KMS-11 (cell line): ENCODE data around the gene DTYMK.

Experiments
- H2AFZ ChIP-seq: fragments of 200-600 bp; sonication (generic); 2 replicates; pipeline ENCODE4 v1.6.1; 2016; ENCODE audit warnings: antibody characterized with exemption, mixed run types, low read depth
- H3K27ac ChIP-seq: fragments of 200-600 bp; sonication (generic); 2 replicates; pipeline ENCODE4 v1.6.1; 2016; ENCODE audit warnings: mild to moderate bottlenecking, mixed run types
- H3K27me3 ChIP-seq: fragments of 200-600 bp; sonication (generic); 2 replicates; pipeline ENCODE4 v1.6.1; 2017; ENCODE audit warnings: mild to moderate bottlenecking, low read depth, mixed run types, moderate library complexity; ENCODE audit not compliant: insufficient read depth
- H3K36me3 ChIP-seq: fragments of 200-600 bp; sonication (generic); 2 replicates; pipeline ENCODE4 v1.6.1; 2017; ENCODE audit warnings: mild to moderate bottlenecking, mixed run types; ENCODE audit not compliant: insufficient read depth
- H3K4me1 ChIP-seq: fragments of 200-600 bp; sonication (generic); 2 replicates; pipeline ENCODE4 v1.6.1; 2016; ENCODE audit warnings: mild to moderate bottlenecking, low read depth, mixed run types; ENCODE audit not compliant: poor library complexity, severe bottlenecking
- H3K4me2 ChIP-seq: fragments of 200-600 bp; sonication (generic); 2 replicates; pipeline ENCODE4 v1.7.0; 2016; ENCODE audit warnings: mild to moderate bottlenecking, mixed run types
- H3K4me3 ChIP-seq: fragments of 200-600 bp; sonication (generic); IDR thresholded peaks from 2 replicates; pipeline ENCODE4 v1.6.1; 2017; ENCODE audit warnings: low read depth, low read length, mixed read lengths; ENCODE audit not compliant: insufficient read depth
- H3K79me2 ChIP-seq: fragments of 200-600 bp; sonication (generic); 2 replicates; pipeline ENCODE4 v1.6.1; 2016; ENCODE audit warnings: low read depth, mixed run types; ENCODE audit not compliant: insufficient read depth
- H3K9ac ChIP-seq: fragments of 200-600 bp; sonication (generic); 2 replicates; pipeline ENCODE4 v1.6.1; 2016; ENCODE audit warnings: mild to moderate bottlenecking, mixed run types
- H4K20me1 ChIP-seq: fragments of 200-600 bp; sonication (generic); 2 replicates; pipeline ENCODE4 v1.6.1; 2016; ENCODE audit warnings: mild to moderate bottlenecking, mixed run types; ENCODE audit not compliant: insufficient read depth
- TF ChIP-seq, protein P1 (sequence below): fragments of 200-600 bp; sonication (generic); conservative IDR thresholded peaks from 2 replicates; pipeline ENCODE4 v1.6.1; 2017; ENCODE audit warnings: low read depth, mild to moderate bottlenecking, antibody characterized with exemption, low read length, moderate library complexity, mixed read lengths

The DTYMK gene

DNA sequence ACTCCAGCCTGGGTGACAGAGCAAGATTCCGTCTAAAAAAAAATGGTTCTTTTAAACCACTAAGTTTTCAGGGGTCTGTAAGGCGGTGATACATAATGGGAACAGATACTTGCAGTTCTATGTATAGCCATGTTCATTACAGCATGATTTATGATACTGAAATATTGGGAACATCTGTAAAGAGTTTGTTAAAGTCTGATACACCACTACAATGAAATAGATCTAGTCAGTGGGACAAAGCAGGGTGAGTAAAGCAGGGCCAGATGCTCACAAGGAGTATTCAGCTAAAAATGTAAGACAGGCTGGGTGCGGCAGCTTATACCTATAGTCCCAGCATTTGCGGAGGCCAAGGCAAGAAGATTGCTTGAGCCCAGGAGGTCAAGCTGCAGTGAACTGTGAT is 9.0 kb upstream of the DTYMK start:
- Histone ChIP-seq H2AFZ (no peak overlapping the region), H3K4me3 (no peak overlapping the region), H3K27me3 (no peaks in the 10 kb centered on the region), H3K36me3 (no peaks in the 10 kb centered on the region), H3K79me2 (no peaks in the 10 kb centered on the region), H3K27ac (no peak overlapping the region), H3K9ac (no peak overlapping the region), H4K20me1 (no peaks in the 10 kb centered on the region), H3K4me1 (peaks cover 3% of the 10 kb centered on the region), H3K4me2 (no peak overlapping the region)
- TF ChIP-seq, protein P1, sequence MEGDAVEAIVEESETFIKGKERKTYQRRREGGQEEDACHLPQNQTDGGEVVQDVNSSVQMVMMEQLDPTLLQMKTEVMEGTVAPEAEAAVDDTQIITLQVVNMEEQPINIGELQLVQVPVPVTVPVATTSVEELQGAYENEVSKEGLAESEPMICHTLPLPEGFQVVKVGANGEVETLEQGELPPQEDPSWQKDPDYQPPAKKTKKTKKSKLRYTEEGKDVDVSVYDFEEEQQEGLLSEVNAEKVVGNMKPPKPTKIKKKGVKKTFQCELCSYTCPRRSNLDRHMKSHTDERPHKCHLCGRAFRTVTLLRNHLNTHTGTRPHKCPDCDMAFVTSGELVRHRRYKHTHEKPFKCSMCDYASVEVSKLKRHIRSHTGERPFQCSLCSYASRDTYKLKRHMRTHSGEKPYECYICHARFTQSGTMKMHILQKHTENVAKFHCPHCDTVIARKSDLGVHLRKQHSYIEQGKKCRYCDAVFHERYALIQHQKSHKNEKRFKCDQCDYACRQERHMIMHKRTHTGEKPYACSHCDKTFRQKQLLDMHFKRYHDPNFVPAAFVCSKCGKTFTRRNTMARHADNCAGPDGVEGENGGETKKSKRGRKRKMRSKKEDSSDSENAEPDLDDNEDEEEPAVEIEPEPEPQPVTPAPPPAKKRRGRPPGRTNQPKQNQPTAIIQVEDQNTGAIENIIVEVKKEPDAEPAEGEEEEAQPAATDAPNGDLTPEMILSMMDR, result no peak

GRCh38 chr2:241692448-241692847 is 5.8 kb upstream of the DTYMK start:
- no peak overlapping the region for H2AFZ ChIP-seq
- H3K9ac ChIP-seq, result no peak overlapping the region
- H3K79me2 ChIP-seq, result peaks cover 13% of the 10 kb centered on the region
- H3K4me1 ChIP-seq, result peaks cover 12% of the 10 kb centered on the region
- no peaks in the 10 kb centered on the region for H3K27me3 ChIP-seq
- H3K27ac ChIP-seq, result no peak overlapping the region
- TF ChIP-seq, protein P1, result no peak
- no peak overlapping the region for H3K4me3 ChIP-seq
- no peak overlapping the region for H3K4me2 ChIP-seq
- no peaks in the 10 kb centered on the region for H4K20me1 ChIP-seq
- H3K36me3 ChIP-seq, result no peaks in the 10 kb centered on the region

- H3K79me2 ChIP-seq, result peaks cover 25% of the 10 kb centered on the region
Measured at GRCh38 chr2:241690202-241690717, 3.6 kb upstream of the DTYMK start.

GRCh38 chr2:241689306-241689705 is 2.7 kb upstream of the DTYMK start:
- no peaks in the 10 kb centered on the region for H4K20me1 ChIP-seq
- peaks cover 20% of the 10 kb centered on the region for H3K4me1 ChIP-seq
- no peak overlapping the region for H3K4me2 ChIP-seq
- no peak overlapping the region for H2AFZ ChIP-seq
- no peaks in the 10 kb centered on the region for H3K36me3 ChIP-seq
- H3K4me3 ChIP-seq, result no peak overlapping the region
- H3K27ac ChIP-seq, result no peak overlapping the region
- no peaks in the 10 kb centered on the region for H3K27me3 ChIP-seq
- H3K9ac ChIP-seq, result no peak overlapping the region
- H3K79me2 ChIP-seq, result peaks cover 32% of the 10 kb centered on the region
- TF ChIP-seq, protein P1, result no peak

More at GRCh38 chr2:241690202-241690717, 3.6 kb upstream of the DTYMK start:
- Histone ChIP-seq H3K36me3 (no peaks in the 10 kb centered on the region), H3K4me1 (peaks cover 18% of the 10 kb centered on the region), H3K27me3 (no peaks in the 10 kb centered on the region), H2AFZ (no peak overlapping the region), H3K9ac (no peak overlapping the region), H3K27ac (no peak overlapping the region), H3K4me2 (no peak overlapping the region), H4K20me1 (no peaks in the 10 kb centered on the region), H3K4me3 (no peak overlapping the region)
- TF ChIP-seq, protein P1, result no peak
